Gastrocnemius medialis (tissue), 4 donors: Measurements from ENCODE around the gene TMA7.
A peak's percentile ranks its signal among the peaks of the same experiment; 100 is the strongest.

Source experiments
- POLR2A ChIP-seq, 2 donors: fragments of 450-650 bp; IDR thresholded peaks; one replicate each; pipeline ENCODE4 v1.6.1; 2017; ENCODE audit warnings: antibody characterized with exemption in 2 of 2, mild to moderate bottlenecking in 2 of 2, moderate library complexity in 2 of 2
- TF ChIP-seq, protein P1 (sequence below), 5 experiments: fragments of 450-650 bp in 3 of 5; fragments of 200-600 bp in 2 of 5; sonication (generic) in 2 of 5; IDR thresholded peaks in 4 of 5; conservative IDR thresholded peaks in 1 of 5; 1 replicate in 4 of 5; 2 replicates in 1 of 5; pipeline ENCODE4 v1.5.1; 2016 to 2019; ENCODE audit warnings: antibody characterized with exemption in 5 of 5, mild to moderate bottlenecking in 3 of 5, moderate library complexity in 3 of 5

DNA sequence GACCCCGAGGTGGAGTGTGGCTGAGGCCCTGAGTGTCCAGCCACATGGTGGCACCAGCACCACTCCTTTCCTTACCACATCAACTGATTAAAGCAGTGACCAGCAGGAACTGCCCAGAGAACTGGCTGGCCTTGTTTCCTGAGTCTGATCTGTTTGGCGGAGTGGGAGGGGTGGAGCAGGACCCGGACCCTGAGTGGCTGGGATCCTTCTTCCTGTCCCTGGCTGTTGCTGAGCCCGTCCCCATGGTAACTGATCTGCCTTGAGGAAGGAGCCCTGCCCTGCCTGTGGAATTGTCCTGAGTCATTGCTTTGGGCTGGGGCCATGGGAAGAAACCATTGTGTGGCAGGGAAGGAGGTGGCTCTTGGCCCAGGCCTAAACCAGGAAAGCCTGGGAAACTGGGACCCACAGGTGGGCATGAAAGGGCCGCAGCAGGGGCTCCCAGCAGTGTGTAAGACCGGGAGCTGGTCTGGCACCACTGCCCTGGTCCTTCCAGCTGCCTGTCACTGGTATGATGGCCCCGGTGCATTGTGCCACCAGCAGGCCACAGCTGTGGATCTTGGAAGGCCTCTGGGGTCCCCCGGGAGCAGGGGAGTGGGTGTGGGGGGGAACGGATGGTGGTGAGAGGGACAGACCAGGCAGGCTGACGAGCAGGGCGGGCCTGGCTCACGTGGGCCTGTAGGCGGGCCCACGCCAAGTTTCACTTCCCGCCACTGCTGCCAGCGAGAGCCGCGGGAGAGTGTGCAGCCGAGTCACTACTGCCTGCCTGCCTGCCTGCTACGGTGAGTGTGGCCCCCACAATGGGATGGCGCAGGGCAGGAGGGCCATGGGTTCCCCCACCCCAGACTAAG, 25.7 kb downstream of the TMA7 start:
- TF ChIP-seq, protein P1, sequence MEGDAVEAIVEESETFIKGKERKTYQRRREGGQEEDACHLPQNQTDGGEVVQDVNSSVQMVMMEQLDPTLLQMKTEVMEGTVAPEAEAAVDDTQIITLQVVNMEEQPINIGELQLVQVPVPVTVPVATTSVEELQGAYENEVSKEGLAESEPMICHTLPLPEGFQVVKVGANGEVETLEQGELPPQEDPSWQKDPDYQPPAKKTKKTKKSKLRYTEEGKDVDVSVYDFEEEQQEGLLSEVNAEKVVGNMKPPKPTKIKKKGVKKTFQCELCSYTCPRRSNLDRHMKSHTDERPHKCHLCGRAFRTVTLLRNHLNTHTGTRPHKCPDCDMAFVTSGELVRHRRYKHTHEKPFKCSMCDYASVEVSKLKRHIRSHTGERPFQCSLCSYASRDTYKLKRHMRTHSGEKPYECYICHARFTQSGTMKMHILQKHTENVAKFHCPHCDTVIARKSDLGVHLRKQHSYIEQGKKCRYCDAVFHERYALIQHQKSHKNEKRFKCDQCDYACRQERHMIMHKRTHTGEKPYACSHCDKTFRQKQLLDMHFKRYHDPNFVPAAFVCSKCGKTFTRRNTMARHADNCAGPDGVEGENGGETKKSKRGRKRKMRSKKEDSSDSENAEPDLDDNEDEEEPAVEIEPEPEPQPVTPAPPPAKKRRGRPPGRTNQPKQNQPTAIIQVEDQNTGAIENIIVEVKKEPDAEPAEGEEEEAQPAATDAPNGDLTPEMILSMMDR (IDR thresholded peaks at IDR 0.05 in 4 of 5, conservative IDR thresholded peaks at IDR 0.05 in 1 of 5): peak in 4 of 5 experiments; percentile 81 to 88 (median 86)
- peak; percentile 77 to 83 for TF ChIP-seq POLR2A (IDR thresholded peaks at IDR 0.05)
